Astrocyte (in vitro differentiated cells and primary cell): ENCODE results near the gene P2RX4. TPM values are rescaled to one million over a fixed set of nuclear protein-coding genes. Genes with fewer than 3 reads are reported as not detected.

Experiments used
- DNase-seq: peaks from one replicate; pipeline ENCODE4 v3.0.0-alpha.2; 2010; ENCODE audit warnings: low read depth
- FAIRE-seq: peaks from 2 replicates; lab custom pipeline; 2011; peaks lifted over from hg19 to GRCh38; lab: Jason Lieb, UNC
- H2AFZ ChIP-seq: 2 replicates; pipeline ENCODE4 v1.6.0; 2012; ENCODE audit warnings: low read depth, low read length, inconsistent platforms
- H3K27ac ChIP-seq: 2 replicates; pipeline ENCODE4 v1.5.1; 2011; ENCODE audit warnings: low read depth, low read length, inconsistent platforms
- H3K27me3 ChIP-seq: 2 replicates; pipeline ENCODE4 v1.6.0; 2011; ENCODE audit warnings: low read length, inconsistent platforms; ENCODE audit not compliant: insufficient read depth
- H3K36me3 ChIP-seq: 2 replicates; pipeline ENCODE4 v1.5.1; 2011; ENCODE audit warnings: low read length, inconsistent platforms; ENCODE audit not compliant: insufficient read depth
- H3K4me1 ChIP-seq: 2 replicates; pipeline ENCODE4 v1.5.1; 2011; ENCODE audit warnings: low read length, inconsistent platforms; ENCODE audit not compliant: insufficient read depth
- H3K4me2 ChIP-seq: 2 replicates; pipeline ENCODE4 v1.6.0; 2012; ENCODE audit warnings: low read length, inconsistent platforms
- H3K4me3 ChIP-seq: 2 replicates; pipeline ENCODE4 v1.5.1; 2011; ENCODE audit warnings: low read depth, mild to moderate bottlenecking, low read length, inconsistent platforms; ENCODE audit not compliant: insufficient read depth
- H3K79me2 ChIP-seq: 2 replicates; pipeline ENCODE4 v1.6.0; 2012; ENCODE audit warnings: mild to moderate bottlenecking, low read length, inconsistent platforms; ENCODE audit not compliant: insufficient read depth
- H3K9ac ChIP-seq: 2 replicates; pipeline ENCODE4 v1.6.0; 2012; ENCODE audit warnings: mild to moderate bottlenecking, low read length, inconsistent platforms
- H3K9me3 ChIP-seq: 2 replicates; pipeline ENCODE4 v1.5.1; 2012; ENCODE audit warnings: low read depth, mild to moderate bottlenecking, low read length, inconsistent platforms; ENCODE audit not compliant: insufficient read depth
- H4K20me1 ChIP-seq: 2 replicates; pipeline ENCODE4 v1.6.0; 2012; ENCODE audit warnings: low read length, inconsistent platforms; ENCODE audit not compliant: insufficient read depth
- H3K27ac Mint-ChIP-seq: one replicate; pipeline ENCODE4 v1.8.0; 2021; ENCODE audit warnings: mild to moderate bottlenecking, mixed read lengths; ENCODE audit not compliant: unreplicated experiment
- H3K27me3 Mint-ChIP-seq: one replicate; pipeline ENCODE4 v1.8.0; 2021; ENCODE audit warnings: low read depth, mixed read lengths; ENCODE audit not compliant: unreplicated experiment
- H3K36me3 Mint-ChIP-seq: one replicate; pipeline ENCODE4 v1.8.0; 2021; ENCODE audit warnings: low read depth, mixed read lengths; ENCODE audit not compliant: unreplicated experiment
- H3K4me1 Mint-ChIP-seq: one replicate; pipeline ENCODE4 v1.8.0; 2021; ENCODE audit warnings: low read depth, mixed read lengths; ENCODE audit not compliant: unreplicated experiment
- H3K4me3 Mint-ChIP-seq: one replicate; pipeline ENCODE4 v1.8.0; 2021; ENCODE audit warnings: mild to moderate bottlenecking, moderate library complexity, mixed read lengths; ENCODE audit not compliant: unreplicated experiment
- H3K9me3 Mint-ChIP-seq: one replicate; pipeline ENCODE4 v1.8.0; 2021; ENCODE audit warnings: mild to moderate bottlenecking, mixed read lengths; ENCODE audit not compliant: unreplicated experiment
- EZH2 ChIP-seq: IDR thresholded peaks from 2 replicates; pipeline ENCODE4 v1.6.1; 2012; ENCODE audit warnings: mild to moderate bottlenecking, low read length, inconsistent platforms; ENCODE audit not compliant: insufficient read depth
- total RNA-seq: library from RNA; stranded (reverse); gene quantifications from 2 replicates; pipeline ENCODE4 v1.2.1, GENCODE V29; 2021
- TF ChIP-seq, protein P1 (sequence below): IDR thresholded peaks from 2 replicates; pipeline ENCODE4 v1.5.1; 2011; ENCODE audit warnings: low read depth, mild to moderate bottlenecking, inconsistent platforms, low read length, moderate library complexity; ENCODE audit not compliant: insufficient read depth

Gene P2RX4
- total RNA-seq, 1 donor from 2014 or later = 13.9 TPM

DNA sequence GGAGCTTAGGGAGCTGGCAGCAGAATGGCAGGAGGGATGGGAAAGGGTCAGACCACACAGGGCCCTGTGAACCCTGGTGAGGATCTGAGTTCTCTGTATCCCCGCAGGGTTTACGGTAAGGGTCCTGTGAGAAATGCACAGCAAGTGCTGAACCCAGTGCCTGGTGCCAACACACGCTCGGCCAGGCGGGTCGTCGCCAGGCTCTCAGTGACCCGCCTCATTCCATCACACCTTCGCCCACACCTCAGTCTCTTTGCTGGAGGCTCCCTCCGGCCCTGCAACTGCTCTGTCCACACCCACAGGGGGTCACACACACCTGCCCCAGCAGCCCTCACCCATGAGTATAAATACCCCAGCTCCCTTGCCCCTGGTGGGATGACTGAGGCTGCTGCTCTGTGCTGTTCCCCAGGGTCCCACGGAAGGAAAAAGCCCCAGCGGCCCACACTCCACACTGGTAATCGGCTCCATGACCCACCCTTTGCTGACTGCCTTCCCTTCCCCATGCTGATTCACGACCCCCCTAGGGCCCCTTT, 63.5 kb downstream of the P2RX4 start:
- Mint-ChIP-seq H3K4me1 (no peaks in the 10 kb centered on the region), H3K9me3 (no peaks in the 10 kb centered on the region)
- FAIRE-seq = no peak

DNA sequence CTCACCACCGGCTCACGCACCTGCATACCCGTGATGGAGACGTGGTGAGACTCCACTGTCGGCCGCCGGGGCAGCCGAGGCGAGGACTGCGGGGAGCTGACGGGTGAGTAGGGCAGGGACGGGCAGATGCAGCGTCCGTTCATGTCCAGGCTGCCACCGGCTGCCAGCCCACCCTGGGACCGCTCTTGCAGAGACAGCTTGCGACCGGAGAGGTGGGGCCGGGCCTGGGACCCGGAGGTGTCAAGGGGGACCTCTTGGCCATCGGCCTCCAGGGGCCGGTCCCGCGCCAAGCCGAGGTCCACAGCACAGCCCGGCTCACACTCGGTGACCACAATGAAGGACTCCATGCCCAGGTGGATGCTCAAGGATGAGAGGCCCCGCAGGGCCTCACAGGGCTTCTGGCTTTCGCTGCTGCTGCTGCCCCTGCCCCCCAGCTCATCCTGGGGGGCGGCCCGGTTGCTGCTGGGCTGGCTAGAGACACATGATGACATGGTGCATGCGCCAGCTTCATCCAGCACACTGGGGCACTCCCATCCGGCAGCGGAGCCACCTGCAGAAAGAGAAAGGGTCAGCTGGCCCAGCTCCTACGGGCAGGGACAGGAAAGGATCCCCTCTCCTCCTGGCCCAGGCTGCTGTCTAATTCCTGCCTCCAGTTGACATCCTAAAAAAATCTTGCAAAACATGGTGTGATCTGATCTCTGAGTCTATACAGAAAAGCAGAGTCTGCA, 64.3 kb downstream of the P2RX4 start:
- Mint-ChIP-seq H3K36me3 (peaks cover 23% of the 10 kb centered on the region), H3K27ac (no peak overlapping the region), H3K4me1 (no peaks in the 10 kb centered on the region), H3K9me3 (no peaks in the 10 kb centered on the region), H3K27me3 (no peaks in the 10 kb centered on the region), H3K4me3 (no peak overlapping the region)
- H3K27me3 ChIP-seq = no peaks in the 10 kb centered on the region
- H3K9me3 ChIP-seq = no peaks in the 10 kb centered on the region
- H3K4me2 ChIP-seq = no peak overlapping the region
- no peak for DNase-seq
- no peaks in the 10 kb centered on the region for H3K79me2 ChIP-seq
- H3K4me3 ChIP-seq = no peak overlapping the region
- H3K9ac ChIP-seq = no peak overlapping the region
- H2AFZ ChIP-seq = no peak overlapping the region
- H4K20me1 ChIP-seq = peaks cover 26% of the 10 kb centered on the region
- H3K27ac ChIP-seq = no peak overlapping the region
- peaks cover 2% of the 10 kb centered on the region for H3K36me3 ChIP-seq
- no peak for FAIRE-seq
- peaks cover 14% of the 10 kb centered on the region for H3K4me1 ChIP-seq
- TF ChIP-seq EZH2 = no peak
- TF ChIP-seq, protein P1, sequence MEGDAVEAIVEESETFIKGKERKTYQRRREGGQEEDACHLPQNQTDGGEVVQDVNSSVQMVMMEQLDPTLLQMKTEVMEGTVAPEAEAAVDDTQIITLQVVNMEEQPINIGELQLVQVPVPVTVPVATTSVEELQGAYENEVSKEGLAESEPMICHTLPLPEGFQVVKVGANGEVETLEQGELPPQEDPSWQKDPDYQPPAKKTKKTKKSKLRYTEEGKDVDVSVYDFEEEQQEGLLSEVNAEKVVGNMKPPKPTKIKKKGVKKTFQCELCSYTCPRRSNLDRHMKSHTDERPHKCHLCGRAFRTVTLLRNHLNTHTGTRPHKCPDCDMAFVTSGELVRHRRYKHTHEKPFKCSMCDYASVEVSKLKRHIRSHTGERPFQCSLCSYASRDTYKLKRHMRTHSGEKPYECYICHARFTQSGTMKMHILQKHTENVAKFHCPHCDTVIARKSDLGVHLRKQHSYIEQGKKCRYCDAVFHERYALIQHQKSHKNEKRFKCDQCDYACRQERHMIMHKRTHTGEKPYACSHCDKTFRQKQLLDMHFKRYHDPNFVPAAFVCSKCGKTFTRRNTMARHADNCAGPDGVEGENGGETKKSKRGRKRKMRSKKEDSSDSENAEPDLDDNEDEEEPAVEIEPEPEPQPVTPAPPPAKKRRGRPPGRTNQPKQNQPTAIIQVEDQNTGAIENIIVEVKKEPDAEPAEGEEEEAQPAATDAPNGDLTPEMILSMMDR = no peak

More for the DNA sequence above, 63.5 kb downstream of the P2RX4 start:
- no peak overlapping the region for H2AFZ ChIP-seq
- no peak overlapping the region for H3K4me3 ChIP-seq
- Mint-ChIP-seq H3K27ac (no peak overlapping the region), H3K27me3 (no peaks in the 10 kb centered on the region), H3K4me3 (no peak overlapping the region), H3K36me3 (peaks cover 21% of the 10 kb centered on the region)
- H3K36me3 ChIP-seq = peaks cover 10% of the 10 kb centered on the region
- H3K79me2 ChIP-seq = no peaks in the 10 kb centered on the region
- no peak overlapping the region for H3K27ac ChIP-seq
- H3K4me2 ChIP-seq = no peak overlapping the region
- peaks cover 6% of the 10 kb centered on the region for H3K4me1 ChIP-seq
- H3K9ac ChIP-seq = no peak overlapping the region
- DNase-seq = no peak
- peaks cover 20% of the 10 kb centered on the region for H4K20me1 ChIP-seq
- H3K9me3 ChIP-seq = no peaks in the 10 kb centered on the region
- H3K27me3 ChIP-seq = no peaks in the 10 kb centered on the region
- TF ChIP-seq, protein P1 = no peak
- no peak for TF ChIP-seq EZH2

DNA sequence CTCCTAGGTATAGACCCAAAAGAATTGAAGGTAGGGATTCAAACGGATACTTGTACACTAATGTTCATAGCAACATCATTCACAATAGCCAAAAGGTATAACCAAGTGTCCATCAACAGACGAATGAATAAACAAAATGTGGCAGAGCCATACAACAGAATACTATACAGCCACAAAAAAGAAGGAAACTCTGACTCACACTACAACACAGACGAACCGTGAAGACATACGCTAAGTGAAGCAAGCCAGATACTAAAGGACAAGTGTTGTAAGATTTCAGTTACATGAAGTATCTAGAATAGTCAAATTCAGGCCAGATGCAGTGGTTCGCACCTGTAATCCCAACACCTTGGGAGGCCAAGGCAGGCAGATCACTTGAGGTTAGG, 67.4 kb downstream of the P2RX4 start:
- Histone ChIP-seq H2AFZ (no peak overlapping the region), H3K4me1 (peaks cover 20% of the 10 kb centered on the region), H3K9ac (peak overlapping the region; percentile 2), H4K20me1 (peaks cover 39% of the 10 kb centered on the region), H3K4me3 (no peak overlapping the region), H3K9me3 (no peaks in the 10 kb centered on the region), H3K36me3 (no peaks in the 10 kb centered on the region), H3K27ac (peak overlapping the region; percentile 32), H3K4me2 (peak overlapping the region; percentile 56), H3K27me3 (no peaks in the 10 kb centered on the region), H3K79me2 (no peaks in the 10 kb centered on the region)
- Mint-ChIP-seq H3K27ac (no peak overlapping the region), H3K27me3 (no peaks in the 10 kb centered on the region), H3K36me3 (peaks cover 12% of the 10 kb centered on the region), H3K4me1 (no peaks in the 10 kb centered on the region), H3K4me3 (no peak overlapping the region), H3K9me3 (no peaks in the 10 kb centered on the region)
- FAIRE-seq (no peak), DNase-seq (no peak)
- no peak for TF ChIP-seq EZH2
- TF ChIP-seq, protein P1 = no peak
